Measurements from ENCODE around the gene CCL2. TPM values are rescaled to one million over a fixed set of nuclear protein-coding genes. Genes with fewer than 3 reads are reported as not detected.

CCL2 gene
- total RNA-seq, 1 donor from 2014 or later: 44.1 TPM

GRCh38 chr17:34207572-34207971, 47.5 kb upstream of the CCL2 start:
- no peak overlapping the region for H3K4me3 Mint-ChIP-seq (ENCODE audit: unreplicated experiment)
- Histone ChIP-seq H2AFZ (ENCODE audit: low read depth, low read length) (no peak overlapping the region), H3K9me3 (ENCODE audit: insufficient read depth, low read depth, low read length) (no peaks in the 10 kb centered on the region), H3K27ac (ENCODE audit: low read depth, low read length) (no peak overlapping the region), H3K4me2 (ENCODE audit: low read length) (no peak overlapping the region), H3K4me3 (ENCODE audit: insufficient read depth, low read depth, low read length) (no peak overlapping the region), H3K79me2 (ENCODE audit: insufficient read depth, low read length) (no peaks in the 10 kb centered on the region), H3K9ac (ENCODE audit: low read length) (no peak overlapping the region), H3K4me1 (ENCODE audit: insufficient read depth, low read length) (no peaks in the 10 kb centered on the region), H3K36me3 (ENCODE audit: insufficient read depth, low read length) (no peaks in the 10 kb centered on the region), H4K20me1 (ENCODE audit: insufficient read depth, low read length) (no peaks in the 10 kb centered on the region), H3K27me3 (ENCODE audit: insufficient read depth, low read length) (no peaks in the 10 kb centered on the region)
- peaks cover 15% of the 10 kb centered on the region for H3K9me3 Mint-ChIP-seq (ENCODE audit: unreplicated experiment)
- no peaks in the 10 kb centered on the region for H3K36me3 Mint-ChIP-seq (ENCODE audit: low read depth, unreplicated experiment)
- TF ChIP-seq, protein P1, sequence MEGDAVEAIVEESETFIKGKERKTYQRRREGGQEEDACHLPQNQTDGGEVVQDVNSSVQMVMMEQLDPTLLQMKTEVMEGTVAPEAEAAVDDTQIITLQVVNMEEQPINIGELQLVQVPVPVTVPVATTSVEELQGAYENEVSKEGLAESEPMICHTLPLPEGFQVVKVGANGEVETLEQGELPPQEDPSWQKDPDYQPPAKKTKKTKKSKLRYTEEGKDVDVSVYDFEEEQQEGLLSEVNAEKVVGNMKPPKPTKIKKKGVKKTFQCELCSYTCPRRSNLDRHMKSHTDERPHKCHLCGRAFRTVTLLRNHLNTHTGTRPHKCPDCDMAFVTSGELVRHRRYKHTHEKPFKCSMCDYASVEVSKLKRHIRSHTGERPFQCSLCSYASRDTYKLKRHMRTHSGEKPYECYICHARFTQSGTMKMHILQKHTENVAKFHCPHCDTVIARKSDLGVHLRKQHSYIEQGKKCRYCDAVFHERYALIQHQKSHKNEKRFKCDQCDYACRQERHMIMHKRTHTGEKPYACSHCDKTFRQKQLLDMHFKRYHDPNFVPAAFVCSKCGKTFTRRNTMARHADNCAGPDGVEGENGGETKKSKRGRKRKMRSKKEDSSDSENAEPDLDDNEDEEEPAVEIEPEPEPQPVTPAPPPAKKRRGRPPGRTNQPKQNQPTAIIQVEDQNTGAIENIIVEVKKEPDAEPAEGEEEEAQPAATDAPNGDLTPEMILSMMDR (IDR thresholded peaks at IDR 0.05; ENCODE audit: insufficient read depth, low read depth, low read length): no peak
- TF ChIP-seq EZH2 (IDR thresholded peaks at IDR 0.05; ENCODE audit: insufficient read depth, low read length): no peak
- peaks cover 5% of the 10 kb centered on the region for H3K4me1 Mint-ChIP-seq (ENCODE audit: low read depth, unreplicated experiment)
- DNase-seq (ENCODE audit: low read depth) (peak; percentile 72), FAIRE-seq (no peak)
- H3K27ac Mint-ChIP-seq (ENCODE audit: unreplicated experiment): no peak overlapping the region
- H3K27me3 Mint-ChIP-seq (ENCODE audit: low read depth, unreplicated experiment): peaks cover 13% of the 10 kb centered on the region

DNA sequence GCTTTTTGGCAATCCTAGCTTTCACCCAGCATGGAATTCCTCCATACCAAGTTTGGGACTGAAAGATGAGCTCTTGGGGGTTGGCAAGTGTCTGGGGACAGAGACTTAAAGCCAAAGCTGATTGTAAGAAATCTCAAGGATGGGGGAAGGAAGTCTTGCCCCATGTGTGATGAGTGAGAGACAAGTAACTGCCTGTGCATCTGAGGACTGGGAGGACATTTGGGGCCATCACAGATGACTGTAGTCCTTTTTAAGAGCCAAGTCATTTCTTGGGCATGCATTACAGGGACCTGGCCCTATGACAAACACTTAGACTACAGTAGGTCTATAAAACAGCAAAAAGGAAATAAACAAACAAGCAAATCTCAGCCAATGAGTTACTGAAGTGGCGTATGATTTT, 36.3 kb upstream of the CCL2 start:
- no peak overlapping the region for H3K4me3 Mint-ChIP-seq (ENCODE audit: unreplicated experiment)
- H3K9me3 Mint-ChIP-seq (ENCODE audit: unreplicated experiment): peaks cover 12% of the 10 kb centered on the region
- Histone ChIP-seq H3K4me1 (ENCODE audit: insufficient read depth, low read length) (no peaks in the 10 kb centered on the region), H3K9me3 (ENCODE audit: insufficient read depth, low read depth, low read length) (no peaks in the 10 kb centered on the region), H3K9ac (ENCODE audit: low read length) (no peak overlapping the region), H4K20me1 (ENCODE audit: insufficient read depth, low read length) (no peaks in the 10 kb centered on the region), H3K27me3 (ENCODE audit: insufficient read depth, low read length) (peaks cover 2% of the 10 kb centered on the region), H3K27ac (ENCODE audit: low read depth, low read length) (no peak overlapping the region), H3K79me2 (ENCODE audit: insufficient read depth, low read length) (no peaks in the 10 kb centered on the region), H3K4me2 (ENCODE audit: low read length) (no peak overlapping the region), H3K36me3 (ENCODE audit: insufficient read depth, low read length) (no peaks in the 10 kb centered on the region), H2AFZ (ENCODE audit: low read depth, low read length) (no peak overlapping the region), H3K4me3 (ENCODE audit: insufficient read depth, low read depth, low read length) (no peak overlapping the region)
- TF ChIP-seq EZH2 (IDR thresholded peaks at IDR 0.05; ENCODE audit: insufficient read depth, low read length): no peak
- TF ChIP-seq, protein P1 (IDR thresholded peaks at IDR 0.05; ENCODE audit: insufficient read depth, low read depth, low read length): no peak
- FAIRE-seq (no peak), DNase-seq (ENCODE audit: low read depth) (no peak)
- H3K36me3 Mint-ChIP-seq (ENCODE audit: low read depth, unreplicated experiment): no peaks in the 10 kb centered on the region
- peaks cover 3% of the 10 kb centered on the region for H3K4me1 Mint-ChIP-seq (ENCODE audit: low read depth, unreplicated experiment)
- no peak overlapping the region for H3K27ac Mint-ChIP-seq (ENCODE audit: unreplicated experiment)
- peaks cover 10% of the 10 kb centered on the region for H3K27me3 Mint-ChIP-seq (ENCODE audit: low read depth, unreplicated experiment)

- Mint-ChIP-seq H3K4me3 (ENCODE audit: unreplicated experiment) (no peak overlapping the region), H3K4me1 (ENCODE audit: low read depth, unreplicated experiment) (peaks cover 3% of the 10 kb centered on the region), H3K9me3 (ENCODE audit: unreplicated experiment) (peaks cover 7% of the 10 kb centered on the region), H3K27ac (ENCODE audit: unreplicated experiment) (no peak overlapping the region), H3K36me3 (ENCODE audit: low read depth, unreplicated experiment) (no peaks in the 10 kb centered on the region), H3K27me3 (ENCODE audit: low read depth, unreplicated experiment) (peaks cover 11% of the 10 kb centered on the region)
- DNase-seq (ENCODE audit: low read depth) (no peak), FAIRE-seq (no peak)
- no peaks in the 10 kb centered on the region for H3K4me1 ChIP-seq (ENCODE audit: insufficient read depth, low read length)
- no peak overlapping the region for H3K4me2 ChIP-seq (ENCODE audit: low read length)
- H3K9me3 ChIP-seq (ENCODE audit: insufficient read depth, low read depth, low read length): no peaks in the 10 kb centered on the region
- H3K4me3 ChIP-seq (ENCODE audit: insufficient read depth, low read depth, low read length): no peak overlapping the region
- no peaks in the 10 kb centered on the region for H4K20me1 ChIP-seq (ENCODE audit: insufficient read depth, low read length)
- H3K36me3 ChIP-seq (ENCODE audit: insufficient read depth, low read length): no peaks in the 10 kb centered on the region
- no peaks in the 10 kb centered on the region for H3K79me2 ChIP-seq (ENCODE audit: insufficient read depth, low read length)
- TF ChIP-seq, protein P1 (IDR thresholded peaks at IDR 0.05; ENCODE audit: insufficient read depth, low read depth, low read length): no peak
- no peak for TF ChIP-seq EZH2 (IDR thresholded peaks at IDR 0.05; ENCODE audit: insufficient read depth, low read length)
- H3K27me3 ChIP-seq (ENCODE audit: insufficient read depth, low read length): peaks cover 2% of the 10 kb centered on the region
- H2AFZ ChIP-seq (ENCODE audit: low read depth, low read length): no peak overlapping the region
- no peak overlapping the region for H3K9ac ChIP-seq (ENCODE audit: low read length)
- no peak overlapping the region for H3K27ac ChIP-seq (ENCODE audit: low read depth, low read length)
These were observed 35.7 kb upstream of the CCL2 start for GRCh38 chr17:34219405-34219804.

All from astrocyte (in vitro differentiated cells and primary cell).